Esophagus squamous epithelium (tissue), 4 donors: ENCODE measurements around the gene GALM.

Experiments
- POLR2A ChIP-seq, 4 donors: fragments of 450-650 bp; IDR thresholded peaks; one replicate each; pipeline ENCODE4 v1.6.1; 2017; ENCODE audit warnings: antibody characterized with exemption in 4 of 4, mild to moderate bottlenecking in 4 of 4, moderate library complexity in 3 of 4
- TF ChIP-seq, protein P1 (sequence below), 6 experiments: fragments of 450-650 bp in 4 of 6; fragments of 200-600 bp in 2 of 6; sonication (generic) in 2 of 6; IDR thresholded peaks; one replicate each; pipeline ENCODE4 v1.5.1; 2016 to 2019; ENCODE audit warnings: antibody characterized with exemption in 6 of 6, mild to moderate bottlenecking in 4 of 6, moderate library complexity in 4 of 6

DNA sequence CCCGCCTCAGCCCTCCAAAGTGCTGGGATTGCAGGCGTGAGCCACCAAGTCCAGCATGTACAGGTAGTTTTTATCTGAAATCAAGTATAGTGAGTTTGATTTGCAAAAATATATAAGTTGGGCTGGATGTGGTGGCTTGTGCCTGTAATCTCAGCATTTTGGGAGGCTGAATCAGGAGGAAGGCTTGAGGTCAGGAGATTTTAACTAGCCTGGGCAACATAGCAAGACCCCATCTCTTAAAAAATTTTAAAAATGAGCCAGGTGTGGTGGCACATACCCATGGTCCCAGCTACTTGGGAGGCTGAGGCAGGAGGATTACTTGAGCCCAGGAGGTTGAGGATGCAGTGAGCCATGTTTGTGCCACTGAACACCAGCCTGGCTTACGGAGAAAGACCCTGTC is 5.6 kb upstream of the GALM start:
- TF ChIP-seq, protein P1, sequence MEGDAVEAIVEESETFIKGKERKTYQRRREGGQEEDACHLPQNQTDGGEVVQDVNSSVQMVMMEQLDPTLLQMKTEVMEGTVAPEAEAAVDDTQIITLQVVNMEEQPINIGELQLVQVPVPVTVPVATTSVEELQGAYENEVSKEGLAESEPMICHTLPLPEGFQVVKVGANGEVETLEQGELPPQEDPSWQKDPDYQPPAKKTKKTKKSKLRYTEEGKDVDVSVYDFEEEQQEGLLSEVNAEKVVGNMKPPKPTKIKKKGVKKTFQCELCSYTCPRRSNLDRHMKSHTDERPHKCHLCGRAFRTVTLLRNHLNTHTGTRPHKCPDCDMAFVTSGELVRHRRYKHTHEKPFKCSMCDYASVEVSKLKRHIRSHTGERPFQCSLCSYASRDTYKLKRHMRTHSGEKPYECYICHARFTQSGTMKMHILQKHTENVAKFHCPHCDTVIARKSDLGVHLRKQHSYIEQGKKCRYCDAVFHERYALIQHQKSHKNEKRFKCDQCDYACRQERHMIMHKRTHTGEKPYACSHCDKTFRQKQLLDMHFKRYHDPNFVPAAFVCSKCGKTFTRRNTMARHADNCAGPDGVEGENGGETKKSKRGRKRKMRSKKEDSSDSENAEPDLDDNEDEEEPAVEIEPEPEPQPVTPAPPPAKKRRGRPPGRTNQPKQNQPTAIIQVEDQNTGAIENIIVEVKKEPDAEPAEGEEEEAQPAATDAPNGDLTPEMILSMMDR (IDR thresholded peaks at IDR 0.05): no peak
- TF ChIP-seq POLR2A (IDR thresholded peaks at IDR 0.05): no peak
